ENCODE data around the gene HEYL. TPM values are rescaled to one million over a fixed set of nuclear protein-coding genes. Genes with fewer than 3 reads are reported as not detected.

HEYL gene
- total RNA-seq, 6 experiments from 2014 or later: not detected

GRCh38 chr1:39672551-39672947 is 33.1 kb upstream of the HEYL start:
- Mint-ChIP-seq H3K27ac (no peak overlapping the region), H3K36me3 (ENCODE audit: low read depth) (no peaks in the 10 kb centered on the region), H3K9me3 (no peaks in the 10 kb centered on the region), H3K4me3 (peak overlapping the region; percentile 76), H3K4me1 (ENCODE audit: low read depth) (peaks cover 17% of the 10 kb centered on the region), H3K27me3 (ENCODE audit: insufficient read depth) (peaks cover 25% of the 10 kb centered on the region)
- TF ChIP-seq, protein P1, sequence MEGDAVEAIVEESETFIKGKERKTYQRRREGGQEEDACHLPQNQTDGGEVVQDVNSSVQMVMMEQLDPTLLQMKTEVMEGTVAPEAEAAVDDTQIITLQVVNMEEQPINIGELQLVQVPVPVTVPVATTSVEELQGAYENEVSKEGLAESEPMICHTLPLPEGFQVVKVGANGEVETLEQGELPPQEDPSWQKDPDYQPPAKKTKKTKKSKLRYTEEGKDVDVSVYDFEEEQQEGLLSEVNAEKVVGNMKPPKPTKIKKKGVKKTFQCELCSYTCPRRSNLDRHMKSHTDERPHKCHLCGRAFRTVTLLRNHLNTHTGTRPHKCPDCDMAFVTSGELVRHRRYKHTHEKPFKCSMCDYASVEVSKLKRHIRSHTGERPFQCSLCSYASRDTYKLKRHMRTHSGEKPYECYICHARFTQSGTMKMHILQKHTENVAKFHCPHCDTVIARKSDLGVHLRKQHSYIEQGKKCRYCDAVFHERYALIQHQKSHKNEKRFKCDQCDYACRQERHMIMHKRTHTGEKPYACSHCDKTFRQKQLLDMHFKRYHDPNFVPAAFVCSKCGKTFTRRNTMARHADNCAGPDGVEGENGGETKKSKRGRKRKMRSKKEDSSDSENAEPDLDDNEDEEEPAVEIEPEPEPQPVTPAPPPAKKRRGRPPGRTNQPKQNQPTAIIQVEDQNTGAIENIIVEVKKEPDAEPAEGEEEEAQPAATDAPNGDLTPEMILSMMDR (IDR thresholded peaks at IDR 0.05): peak; percentile 82
- DNase-seq: no peak

GRCh38 chr1:39671793-39672550 is 32.5 kb upstream of the HEYL start, which contains the start of gene NT5C1A:
Gene NT5C1A (minus strand): TSS chr1:39672107. CDS start chr1:39672038, 69 bp downstream.
- no peaks in the 10 kb centered on the region for H3K36me3 Mint-ChIP-seq (ENCODE audit: low read depth)
- H3K27me3 Mint-ChIP-seq (ENCODE audit: insufficient read depth): peaks cover 31% of the 10 kb centered on the region
- no peak for DNase-seq
- H3K4me1 Mint-ChIP-seq (ENCODE audit: low read depth): peaks cover 13% of the 10 kb centered on the region
- peak within 1 kb of the TSS; percentile 76 for H3K4me3 Mint-ChIP-seq
- H3K9me3 Mint-ChIP-seq: no peaks in the 10 kb centered on the region
- TF ChIP-seq, protein P1 (IDR thresholded peaks at IDR 0.05): no peak
- H3K27ac Mint-ChIP-seq: no peak within 1 kb of the TSS

GRCh38 chr1:39671433-39671792 is 32.0 kb upstream of the HEYL start:
- Mint-ChIP-seq H3K27ac (no peak overlapping the region), H3K4me1 (ENCODE audit: low read depth) (peaks cover 8% of the 10 kb centered on the region), H3K36me3 (ENCODE audit: low read depth) (no peaks in the 10 kb centered on the region), H3K4me3 (no peak overlapping the region), H3K9me3 (no peaks in the 10 kb centered on the region), H3K27me3 (ENCODE audit: insufficient read depth) (peaks cover 36% of the 10 kb centered on the region)
- DNase-seq: no peak
- TF ChIP-seq, protein P1 (IDR thresholded peaks at IDR 0.05): no peak

DNA sequence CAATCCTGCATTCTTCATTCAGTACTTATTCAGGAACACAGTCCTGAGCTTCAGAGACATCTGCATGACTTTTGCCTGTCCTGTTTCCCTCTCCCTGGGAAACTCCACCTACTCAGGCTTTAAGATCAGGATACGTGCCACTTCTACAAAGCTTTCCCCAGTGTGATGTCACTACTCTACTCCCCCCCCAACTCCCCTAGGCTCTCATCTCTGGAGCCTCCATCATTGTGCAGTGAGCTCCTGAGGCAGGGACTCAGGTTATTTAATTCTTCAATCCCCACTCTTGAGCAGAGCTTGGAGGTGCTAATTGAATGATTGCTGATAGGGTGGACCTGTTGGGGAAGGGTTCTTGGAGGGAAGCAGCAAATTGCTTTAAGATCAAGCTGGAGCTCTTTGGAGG is 31.2 kb upstream of the HEYL start:
- H3K36me3 Mint-ChIP-seq (ENCODE audit: low read depth): no peaks in the 10 kb centered on the region
- H3K9me3 Mint-ChIP-seq: no peaks in the 10 kb centered on the region
- no peak for DNase-seq
- TF ChIP-seq, protein P1 (IDR thresholded peaks at IDR 0.05): no peak
- H3K4me3 Mint-ChIP-seq: no peak overlapping the region
- H3K4me1 Mint-ChIP-seq (ENCODE audit: low read depth): peaks cover 4% of the 10 kb centered on the region; the same call in 1 of the 2 replicates
- H3K27ac Mint-ChIP-seq: no peak overlapping the region
- peaks cover 41% of the 10 kb centered on the region for H3K27me3 Mint-ChIP-seq (ENCODE audit: insufficient read depth)

DNA sequence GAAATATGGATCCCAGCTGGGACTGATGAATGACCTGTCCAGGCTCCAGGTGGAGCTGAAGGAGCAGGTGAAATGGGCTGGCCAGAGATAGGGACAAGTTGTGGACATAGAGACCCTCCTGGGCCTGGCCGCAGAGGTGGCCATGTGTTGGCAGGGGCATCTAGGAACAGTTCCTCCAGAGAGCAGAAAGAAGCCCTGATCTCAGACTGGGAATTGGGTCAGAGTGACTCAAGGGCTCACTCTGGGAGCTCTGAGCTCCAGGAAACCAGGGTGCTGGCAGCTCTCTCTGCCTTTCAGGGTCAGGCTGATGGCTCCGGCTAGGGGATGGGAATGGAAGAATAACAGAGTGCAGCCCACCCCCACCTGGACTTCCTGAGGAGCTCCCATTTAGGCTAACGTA is 29.5 kb upstream of the HEYL start:
- peaks cover 4% of the 10 kb centered on the region; the same call in 1 of the 2 replicates for H3K4me1 Mint-ChIP-seq (ENCODE audit: low read depth)
- no peaks in the 10 kb centered on the region for H3K9me3 Mint-ChIP-seq
- no peaks in the 10 kb centered on the region for H3K36me3 Mint-ChIP-seq (ENCODE audit: low read depth)
- no peak overlapping the region for H3K27ac Mint-ChIP-seq
- no peak for DNase-seq
- H3K27me3 Mint-ChIP-seq (ENCODE audit: insufficient read depth): peaks cover 40% of the 10 kb centered on the region
- TF ChIP-seq, protein P1 (IDR thresholded peaks at IDR 0.05): no peak
- no peak overlapping the region for H3K4me3 Mint-ChIP-seq

Measured in HFFc6 (cell line).